Fibroblast of villous mesenchyme (primary cell): ENCODE data around the gene USE1. TPM values are rescaled to one million over a fixed set of nuclear protein-coding genes. Genes with fewer than 3 reads are reported as not detected.

Source experiments
- DNase-seq: peaks from one replicate; pipeline ENCODE4 v3.0.0-alpha.2; 2010; ENCODE audit warnings: low read depth
- H3K4me3 ChIP-seq: 2 replicates; pipeline ENCODE4 v1.5.1; 2011; ENCODE audit warnings: low read depth, mild to moderate bottlenecking, low read length
- CTCF ChIP-seq: IDR thresholded peaks from 2 replicates; pipeline ENCODE4 v1.5.1; 2012; ENCODE audit warnings: low read depth, mild to moderate bottlenecking, low read length; ENCODE audit not compliant: insufficient read depth
- total RNA-seq: library from RNA; depleted of rRNA; stranded (reverse); fragments of >200 nt; gene quantifications from 2 replicates; pipeline ENCODE4 v1.2.3, GENCODE V29; 2012

USE1 gene
- total RNA-seq, 1 donor, result 18.1 TPM

- H3K4me3 ChIP-seq, result no peak overlapping the region
- no peak for DNase-seq
- no peak for TF ChIP-seq CTCF
Measured at GRCh38 chr19:17259118-17259780, 44.1 kb downstream of the USE1 start.

- DNase-seq, result no peak
- no peak overlapping the region for H3K4me3 ChIP-seq
- TF ChIP-seq CTCF, result no peak
Measured at GRCh38 chr19:17259934-17260333, 44.8 kb downstream of the USE1 start.

- TF ChIP-seq CTCF, result peak; percentile 87
- peak; percentile 82 for DNase-seq
- H3K4me3 ChIP-seq, result no peak overlapping the region
Measured at GRCh38 chr19:17260842-17261325, 45.7 kb downstream of the USE1 start.

GRCh38 chr19:17262557-17262956 lies 47.4 kb downstream of the USE1 start:
- H3K4me3 ChIP-seq, result no peak overlapping the region
- TF ChIP-seq CTCF, result no peak
- DNase-seq, result no peak

- no peak overlapping the region for H3K4me3 ChIP-seq
- TF ChIP-seq CTCF, result no peak
Measured at GRCh38 chr19:17263712-17264640, 48.8 kb downstream of the USE1 start.

GRCh38 chr19:17264641-17264979 lies 49.5 kb downstream of the USE1 start, which contains the start of gene USHBP1:
Gene USHBP1 (minus strand): TSS chr19:17264745. CDS start chr19:17264299, 446 bp downstream.
- no peak for TF ChIP-seq CTCF
- no peak within 1 kb of the TSS for H3K4me3 ChIP-seq
- no peak for DNase-seq

More at GRCh38 chr19:17263712-17264640, 48.8 kb downstream of the USE1 start:
- DNase-seq, result no peak
